Measurements from ENCODE around the gene ATP11B. TPM values are rescaled to one million over a fixed set of nuclear protein-coding genes. Genes with fewer than 3 reads are reported as not detected.

Gene ATP11B
- total RNA-seq, 1 donor from 2014 or later: 59.0 TPM

- Histone ChIP-seq H3K9ac (no peak overlapping the region), H3K4me1 (no peaks in the 10 kb centered on the region), H3K4me2 (no peak overlapping the region), H2AFZ (replicated peaks) (no peak overlapping the region), H3K4me3 (no peak overlapping the region), H4K20me1 (ENCODE audit: low read depth) (no peaks in the 10 kb centered on the region), H3F3A (ENCODE audit: low read depth) (no peaks in the 10 kb centered on the region), H3K27me3 (no peaks in the 10 kb centered on the region), H3K9me3 (ENCODE audit: low read depth) (no peaks in the 10 kb centered on the region), H3K27ac (no peak overlapping the region), H3K36me3 (no peaks in the 10 kb centered on the region), H3K79me2 (ENCODE audit: low read depth) (peaks cover 39% of the 10 kb centered on the region)
- Mint-ChIP-seq H3K4me3 (no peak overlapping the region), H3K27me3 (ENCODE audit: insufficient read depth, low read depth) (no peaks in the 10 kb centered on the region), H3K4me1 (peaks cover 5% of the 10 kb centered on the region), H3K36me3 (peaks cover 2% of the 10 kb centered on the region), H3K27ac (no peak overlapping the region), H3K9me3 (no peaks in the 10 kb centered on the region)
- TF ChIP-seq EZH2phosphoT487 (IDR thresholded peaks at IDR 0.05) (no peak), CTCF (IDR thresholded peaks at IDR 0.05) (no peak), EZH2 (IDR thresholded peaks at IDR 0.05) (no peak)
- DNase-seq (ENCODE audit: low spot score): no peak
Measured at GRCh38 chr3:182814419-182815062, 21.2 kb downstream of the ATP11B start.

GRCh38 chr3:182816181-182816580 is 22.9 kb downstream of the ATP11B start:
- H3K36me3 ChIP-seq: no peaks in the 10 kb centered on the region
- H2AFZ ChIP-seq (replicated peaks): no peak overlapping the region
- H3K4me2 ChIP-seq: no peak overlapping the region
- H3K9me3 ChIP-seq (ENCODE audit: low read depth): no peaks in the 10 kb centered on the region
- Mint-ChIP-seq H3K27ac (no peak overlapping the region), H3K36me3 (peaks cover 2% of the 10 kb centered on the region), H3K27me3 (ENCODE audit: insufficient read depth, low read depth) (no peaks in the 10 kb centered on the region), H3K9me3 (no peaks in the 10 kb centered on the region), H3K4me1 (peaks cover 5% of the 10 kb centered on the region), H3K4me3 (no peak overlapping the region)
- no peaks in the 10 kb centered on the region for H4K20me1 ChIP-seq (ENCODE audit: low read depth)
- H3F3A ChIP-seq (ENCODE audit: low read depth): no peaks in the 10 kb centered on the region
- no peak overlapping the region for H3K9ac ChIP-seq
- no peak for DNase-seq (ENCODE audit: low spot score)
- no peak overlapping the region for H3K4me3 ChIP-seq
- TF ChIP-seq EZH2 (IDR thresholded peaks at IDR 0.05) (no peak), EZH2phosphoT487 (IDR thresholded peaks at IDR 0.05) (no peak), CTCF (IDR thresholded peaks at IDR 0.05) (no peak)
- no peak overlapping the region for H3K27ac ChIP-seq
- H3K4me1 ChIP-seq: no peaks in the 10 kb centered on the region
- H3K79me2 ChIP-seq (ENCODE audit: low read depth): peaks cover 39% of the 10 kb centered on the region
- H3K27me3 ChIP-seq: no peaks in the 10 kb centered on the region

GRCh38 chr3:182818296-182818978 is 25.1 kb downstream of the ATP11B start:
- peaks cover 22% of the 10 kb centered on the region for H3K79me2 ChIP-seq (ENCODE audit: low read depth)

More at GRCh38 chr3:182818296-182818978, 25.1 kb downstream of the ATP11B start:
- Histone ChIP-seq H3K9ac (no peak overlapping the region), H3K4me3 (no peak overlapping the region), H3K27ac (no peak overlapping the region), H4K20me1 (ENCODE audit: low read depth) (no peaks in the 10 kb centered on the region), H3F3A (ENCODE audit: low read depth) (no peaks in the 10 kb centered on the region), H3K4me1 (no peaks in the 10 kb centered on the region), H3K4me2 (no peak overlapping the region), H3K36me3 (no peaks in the 10 kb centered on the region), H3K9me3 (ENCODE audit: low read depth) (no peaks in the 10 kb centered on the region), H2AFZ (replicated peaks) (no peak overlapping the region), H3K27me3 (no peaks in the 10 kb centered on the region)
- Mint-ChIP-seq H3K27me3 (ENCODE audit: insufficient read depth, low read depth) (no peaks in the 10 kb centered on the region), H3K9me3 (peaks cover 2% of the 10 kb centered on the region), H3K4me3 (no peak overlapping the region), H3K4me1 (peaks cover 5% of the 10 kb centered on the region), H3K36me3 (peaks cover 15% of the 10 kb centered on the region), H3K27ac (no peak overlapping the region)
- TF ChIP-seq EZH2phosphoT487 (IDR thresholded peaks at IDR 0.05): no peak
- no peak for TF ChIP-seq EZH2 (IDR thresholded peaks at IDR 0.05)
- no peak for TF ChIP-seq CTCF (IDR thresholded peaks at IDR 0.05)
- DNase-seq (ENCODE audit: low spot score): no peak
